OCI-LY7 (cell line): ENCODE results near the gene ELAVL2.

Experiments used
- EZH2phosphoT487 ChIP-seq: fragments of 200-600 bp; sonication (generic); IDR thresholded peaks from 2 replicates; pipeline ENCODE4 v1.6.1; 2018; ENCODE audit warnings: low read depth, borderline replicate concordance, mild to moderate bottlenecking, mixed run types, antibody characterized with exemption, low read length, moderate library complexity, mixed read lengths
- TF ChIP-seq, protein P1 (sequence below): fragments of 200-600 bp; sonication (generic); conservative IDR thresholded peaks from 2 replicates; pipeline ENCODE4 v1.5.1; 2014; ENCODE audit warnings: mild to moderate bottlenecking, antibody characterized with exemption, low read length, moderate library complexity, mixed read lengths

GRCh38 chr9:23643656-23644258 lies 182.3 kb downstream of the ELAVL2 start:
- TF ChIP-seq, protein P1, sequence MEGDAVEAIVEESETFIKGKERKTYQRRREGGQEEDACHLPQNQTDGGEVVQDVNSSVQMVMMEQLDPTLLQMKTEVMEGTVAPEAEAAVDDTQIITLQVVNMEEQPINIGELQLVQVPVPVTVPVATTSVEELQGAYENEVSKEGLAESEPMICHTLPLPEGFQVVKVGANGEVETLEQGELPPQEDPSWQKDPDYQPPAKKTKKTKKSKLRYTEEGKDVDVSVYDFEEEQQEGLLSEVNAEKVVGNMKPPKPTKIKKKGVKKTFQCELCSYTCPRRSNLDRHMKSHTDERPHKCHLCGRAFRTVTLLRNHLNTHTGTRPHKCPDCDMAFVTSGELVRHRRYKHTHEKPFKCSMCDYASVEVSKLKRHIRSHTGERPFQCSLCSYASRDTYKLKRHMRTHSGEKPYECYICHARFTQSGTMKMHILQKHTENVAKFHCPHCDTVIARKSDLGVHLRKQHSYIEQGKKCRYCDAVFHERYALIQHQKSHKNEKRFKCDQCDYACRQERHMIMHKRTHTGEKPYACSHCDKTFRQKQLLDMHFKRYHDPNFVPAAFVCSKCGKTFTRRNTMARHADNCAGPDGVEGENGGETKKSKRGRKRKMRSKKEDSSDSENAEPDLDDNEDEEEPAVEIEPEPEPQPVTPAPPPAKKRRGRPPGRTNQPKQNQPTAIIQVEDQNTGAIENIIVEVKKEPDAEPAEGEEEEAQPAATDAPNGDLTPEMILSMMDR: no peak
- TF ChIP-seq EZH2phosphoT487: no peak
